Naive thymus-derived CD4-positive, alpha-beta T cell (primary cell): ENCODE data around the gene TGFB3. TPM values are rescaled to one million over a fixed set of nuclear protein-coding genes. Genes with fewer than 3 reads are reported as not detected.

Experiments used
- ATAC-seq: fragments of 150-1000 bp; cut with Tn5 transposase; 2 replicates; pipeline ENCODE4 v1.10.0; 2021; ENCODE audit warnings: mild to moderate bottlenecking, moderate library complexity
- CTCF ChIA-PET: fragments of 350-600 bp; sonication (Branson Sonifier 250); formaldehyde crosslinking; loops from one replicate; lab custom pipeline; 2021; ENCODE audit warnings: antibody characterized with exemption; lab: Charles Lee
- POLR2A ChIA-PET: fragments of 350-600 bp; sonication (Branson Sonifier 250); formaldehyde crosslinking; loops from one replicate; lab custom pipeline; 2021; ENCODE audit warnings: antibody characterized with exemption, inconsistent platforms; lab: Charles Lee
- DNase-seq, 9 donors: peaks; one replicate each; pipeline versions ENCODE4 v3.0.0 to v3.0.0-alpha.2; 2020 to 2022; ENCODE audit warnings: mixed read lengths in 1 of 9
- H3K27ac ChIP-seq: one replicate; pipeline ENCODE4 v1.7.0; 2013; ENCODE audit warnings: mild to moderate bottlenecking, low read depth, low read length, moderate library complexity
- H3K27me3 ChIP-seq, 2 donors: one replicate each; pipeline ENCODE4 v1.7.0; 2013; ENCODE audit warnings: low read length in 2 of 2, mild to moderate bottlenecking in 2 of 2, moderate library complexity in 2 of 2; ENCODE audit not compliant: control insufficient read depth in 2 of 2, insufficient read depth in 2 of 2
- H3K36me3 ChIP-seq, 3 experiments: 1 replicate in 2 of 3; 2 replicates in 1 of 3; pipeline ENCODE4 v1.7.0; 2013; ENCODE audit warnings: low read length in 3 of 3, mild to moderate bottlenecking in 3 of 3, moderate library complexity in 1 of 3; ENCODE audit not compliant: insufficient read depth in 3 of 3, control insufficient read depth in 2 of 3
- H3K4me1 ChIP-seq, 2 donors: one replicate each; pipeline ENCODE4 v1.7.0; 2013; ENCODE audit warnings: low read length in 2 of 2, mild to moderate bottlenecking in 2 of 2, moderate library complexity in 1 of 2; ENCODE audit not compliant: control insufficient read depth in 2 of 2, insufficient read depth in 2 of 2
- H3K4me3 ChIP-seq: 2 replicates; pipeline ENCODE4 v1.7.0; 2013; ENCODE audit warnings: mild to moderate bottlenecking, low read length
- H3K9me3 ChIP-seq, 3 experiments: 1 replicate in 2 of 3; 2 replicates in 1 of 3; pipeline ENCODE4 v1.7.0; 2013; ENCODE audit warnings: low read length in 3 of 3; ENCODE audit not compliant: control insufficient read depth in 2 of 3
- H3K27ac Mint-ChIP-seq, 9 donors: one replicate each; pipeline ENCODE4 v1.8.0; 2020 to 2022; ENCODE audit warnings: mixed read lengths in 9 of 9, mild to moderate bottlenecking in 8 of 9, moderate library complexity in 5 of 9, inconsistent platforms in 2 of 9
- H3K27me3 Mint-ChIP-seq, 5 donors: one replicate each; pipeline ENCODE4 v1.8.0; 2021 to 2022; ENCODE audit warnings: mixed read lengths in 5 of 5, mild to moderate bottlenecking in 1 of 5
- H3K36me3 Mint-ChIP-seq, 5 donors: one replicate each; pipeline ENCODE4 v1.8.0; 2020 to 2022; ENCODE audit warnings: mixed read lengths in 5 of 5, mild to moderate bottlenecking in 3 of 5, inconsistent platforms in 1 of 5
- H3K4me1 Mint-ChIP-seq, 7 donors: one replicate each; pipeline ENCODE4 v1.8.0; 2020 to 2022; ENCODE audit warnings: mixed read lengths in 7 of 7, mild to moderate bottlenecking in 3 of 7, inconsistent platforms in 1 of 7
- H3K4me3 Mint-ChIP-seq, 10 donors: one replicate each; pipeline ENCODE4 v1.8.0; 2020 to 2022; ENCODE audit warnings: mild to moderate bottlenecking in 10 of 10, mixed read lengths in 10 of 10, moderate library complexity in 6 of 10, inconsistent platforms in 2 of 10
- H3K9me3 Mint-ChIP-seq, 11 donors: one replicate each; pipeline ENCODE4 v1.8.0; 2020 to 2022; ENCODE audit warnings: mixed read lengths in 11 of 11, mild to moderate bottlenecking in 4 of 11, inconsistent platforms in 1 of 11, moderate library complexity in 1 of 11
- intact Hi-C, 2 donors: fragments of 100-400 bp; cut with micrococcal nuclease; formaldehyde crosslinking; loops; one replicate each; pipeline ENCODE4 v1.15.1; 2023
- polyA plus RNA-seq, 2 donors: library from polyadenylated mRNA; unstranded; fragments of 300-500 nt; fragmentation: Illumina TruSeq; gene quantifications; one replicate each; pipeline ENCODE4 v1.2.3, GENCODE V29; 2021
- total RNA-seq, 6 experiments: library from RNA in 5 of 6; stranded (reverse) in 5 of 6; gene quantifications; 1 replicate in 5 of 6; 2 replicates in 1 of 6; pipeline ENCODE4 v1.2.3 and lab custom pipeline; 2021 to 2026

The TGFB3 gene
- total and polyA plus RNA-seq, 7 experiments from 2014 or later = 0.58 to 14.3 (median 9.0) TPM; not detected in 1

DNA sequence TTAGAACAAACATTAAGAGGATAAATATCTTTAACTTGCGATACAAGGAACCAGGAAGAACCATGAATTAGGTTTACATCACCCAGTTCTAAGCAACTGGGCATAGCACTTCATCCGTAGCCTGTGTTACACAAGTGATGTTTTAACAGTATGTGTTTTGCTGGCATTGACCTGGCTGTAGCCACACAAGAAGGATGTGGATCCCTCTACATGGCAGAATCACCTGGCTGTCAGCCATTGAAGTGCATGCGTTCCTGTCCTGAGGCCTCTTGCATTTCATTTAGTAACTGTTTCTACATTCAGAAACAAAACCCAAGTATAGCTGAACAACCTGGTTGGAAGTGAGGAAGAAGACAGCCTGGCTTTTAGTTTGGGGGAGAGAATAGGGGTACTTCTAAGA is 72.2 kb downstream of the TGFB3 start:
- Histone ChIP-seq H3K9me3 (no peaks in the 10 kb centered on the region), H3K27ac (no peak overlapping the region), H3K36me3 (no peaks in the 10 kb centered on the region), H3K4me3 (no peak overlapping the region), H3K4me1 (no peaks in the 10 kb centered on the region), H3K27me3 (no peaks in the 10 kb centered on the region)
- Mint-ChIP-seq H3K27me3 (no peaks in the 10 kb centered on the region), H3K4me1 (no peaks in the 10 kb centered on the region), H3K36me3 (peaks cover 0 to 12% (median 0%) of the 10 kb centered on the region in 5 donors), H3K9me3 (no peaks in the 10 kb centered on the region), H3K4me3 (no peak overlapping the region), H3K27ac (no peak overlapping the region)
- ATAC-seq = no peak
- CTCF ChIA-PET = interaction anchor here (5.7 kb wide), 1 partner anchor 73 kb away, joined by 73 read pairs; the partner anchor contains the start of genes IFT43 and TGFB3
- POLR2A ChIA-PET = interaction anchor here (1.0 kb wide), 1 partner anchor 13 kb away, joined by 3 read pairs; no protein-coding TSS in a partner anchor
- intact Hi-C loops = loop anchor here in 1 of 2 donors (5.0 to 10.0 kb wide), 2 partner anchors 195 to 478 kb away; no protein-coding TSS in a partner anchor
- no peak for DNase-seq

Other genes with a start within 250 kb of the TGFB3 start
- gene IFT43, start 3.8 kb upstream of the TGFB3 start, total RNA-seq = 10 to 100 TPM in 4 of 5 experiments, 1 to 10 TPM in 1; 4.6 to 16.9 (median 15.4) TPM
- gene IFT43, start 3.8 kb upstream of the TGFB3 start, polyA plus RNA-seq = 10 to 100 TPM; 13.7 to 19.1 TPM
- gene GPATCH2L, start 169.9 kb upstream of the TGFB3 start, total RNA-seq = 10 to 100 TPM; 60.4 to 83.1 (median 66.6) TPM
- gene GPATCH2L, start 169.9 kb upstream of the TGFB3 start, polyA plus RNA-seq = 10 to 100 TPM in 1 of 2 donors, 1 to 10 TPM in 1; 8.7 to 16.7 TPM